GM18505 (cell line): ENCODE measurements around the gene SYNE1.

ENCODE experiments used
- ATAC-seq: cut with Tn5 transposase; IDR thresholded peaks from one replicate; pipeline ENCODE4 v1.9.1; 2021; ENCODE audit not compliant: unreplicated experiment
- POLR2A ChIP-seq: IDR thresholded peaks from 4 replicates; pipeline ENCODE4 v1.6.1; 2011; ENCODE audit warnings: borderline replicate concordance; ENCODE audit not compliant: insufficient read depth, insufficient read length; ENCODE audit errors: extremely low read depth

Gene SYNE1

DNA sequence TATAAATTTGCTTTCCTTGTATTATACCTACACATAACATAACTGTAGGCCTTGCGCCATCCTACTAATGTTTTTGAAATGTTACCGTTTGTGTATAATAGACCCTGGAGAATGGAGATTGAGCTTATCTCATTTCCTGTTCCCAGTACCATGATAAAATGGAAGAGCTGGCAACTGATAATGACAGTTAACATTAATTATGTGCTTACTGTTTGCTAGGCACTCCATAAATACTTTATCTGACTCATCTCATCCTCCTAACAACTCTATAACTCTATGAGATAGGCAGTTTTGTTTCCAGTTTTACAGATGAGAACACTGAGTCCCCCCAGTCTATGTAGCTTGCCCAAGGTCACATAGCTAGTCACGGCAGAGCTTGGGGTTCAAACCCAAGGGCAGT lies 396.7 kb downstream of the SYNE1 start:
- no peak for ATAC-seq
- no peak for TF ChIP-seq POLR2A

GRCh38 chr6:152236370-152237097 lies 400.6 kb downstream of the SYNE1 start:
- no peak for ATAC-seq
- no peak for TF ChIP-seq POLR2A

- no peak for TF ChIP-seq POLR2A
- no peak for ATAC-seq
Measured at GRCh38 chr6:152233547-152234320, 403.4 kb downstream of the SYNE1 start.

- no peak for TF ChIP-seq POLR2A
- ATAC-seq = no peak
Measured at GRCh38 chr6:152232501-152233151, 404.5 kb downstream of the SYNE1 start.

DNA sequence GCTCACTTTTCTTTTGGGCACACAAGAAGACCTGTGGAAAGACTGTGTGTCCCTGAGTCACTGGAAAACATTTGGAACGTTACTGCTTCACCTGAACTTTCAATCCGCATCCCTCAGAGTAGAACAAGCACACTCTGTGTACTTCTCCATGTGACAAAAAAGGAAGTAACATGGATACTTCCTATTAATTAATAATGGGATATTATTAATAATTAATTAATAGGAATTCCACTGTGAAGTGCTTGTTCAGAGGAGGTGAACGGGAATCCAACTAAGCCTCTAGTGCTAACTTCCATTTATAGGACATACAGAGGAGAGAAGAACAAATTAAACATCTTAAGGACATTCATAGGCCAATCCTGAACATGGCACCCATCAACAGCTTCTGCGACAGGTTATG lies 407.8 kb downstream of the SYNE1 start:
- TF ChIP-seq POLR2A = no peak
- no peak for ATAC-seq

DNA sequence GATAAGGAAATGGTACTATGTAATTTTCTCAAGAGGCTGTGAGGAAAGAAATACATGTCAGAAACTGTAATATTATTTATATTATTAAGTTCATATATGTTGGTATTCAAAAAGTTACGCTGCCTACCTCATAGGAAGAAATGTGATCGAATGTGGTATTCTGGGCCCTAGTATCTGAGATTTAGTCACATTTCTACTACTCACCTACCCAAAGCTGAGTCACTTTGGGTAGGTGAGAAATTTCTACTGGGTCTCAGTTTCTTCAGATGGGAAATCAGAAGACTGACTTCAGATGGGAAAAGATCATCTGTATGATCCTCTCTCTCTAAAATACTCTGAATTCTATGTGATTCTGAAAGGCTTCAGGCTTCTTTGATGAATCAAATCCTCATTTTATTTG lies 411.0 kb downstream of the SYNE1 start:
- TF ChIP-seq POLR2A = no peak
- ATAC-seq = no peak

DNA sequence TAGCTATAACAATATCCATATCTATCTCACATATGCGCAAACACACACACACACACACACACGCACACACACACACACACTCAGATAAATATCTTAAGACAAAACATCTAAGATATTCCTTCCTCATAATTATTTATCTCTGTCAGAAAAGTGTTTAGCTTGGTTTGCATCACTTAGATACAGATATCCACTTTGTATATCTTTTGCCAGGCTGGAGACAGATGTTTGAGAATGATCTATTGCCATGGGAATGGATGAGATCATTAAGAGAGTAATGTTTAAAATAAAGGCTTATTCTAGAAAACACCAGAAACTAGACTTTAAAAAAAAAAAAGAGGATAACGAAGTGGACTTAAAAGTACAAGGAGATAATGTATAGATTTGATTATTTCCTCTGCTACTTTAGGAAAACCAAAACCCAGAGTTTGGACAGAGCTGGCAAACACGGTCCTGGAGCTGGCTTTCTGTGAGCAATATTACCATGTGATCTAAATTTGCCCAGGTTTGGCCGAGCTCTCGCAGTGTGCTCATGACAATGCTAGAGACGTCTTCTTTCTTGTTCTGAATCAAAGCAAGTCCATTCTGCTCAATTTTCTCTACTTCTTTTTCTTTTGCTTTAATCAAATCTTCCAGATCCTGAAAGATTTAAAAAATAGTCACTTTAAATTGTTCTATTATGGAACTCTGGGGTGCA lies 411.8 kb downstream of the SYNE1 start:
- ATAC-seq = no peak
- TF ChIP-seq POLR2A = no peak

DNA sequence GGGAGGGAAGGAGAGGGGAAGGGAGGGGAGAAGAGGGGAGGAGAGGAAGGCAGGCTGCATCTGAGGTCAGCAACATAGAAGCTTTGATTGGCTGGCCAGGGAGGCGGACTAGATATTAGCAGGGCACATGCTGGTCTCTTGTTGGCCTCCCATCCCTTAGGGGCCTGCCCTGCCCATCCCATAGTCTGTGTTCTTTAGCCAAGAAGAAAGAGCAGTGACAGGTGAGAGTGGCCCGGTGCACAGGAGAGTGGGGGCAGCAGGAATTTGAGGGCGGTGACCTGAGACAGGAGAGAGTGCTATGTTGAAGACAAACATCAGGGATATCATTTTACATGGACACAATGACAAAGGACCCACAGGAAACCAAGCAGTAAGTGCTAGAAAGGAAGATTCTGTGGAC lies 413.5 kb downstream of the SYNE1 start:
- TF ChIP-seq POLR2A = no peak
- no peak for ATAC-seq

DNA sequence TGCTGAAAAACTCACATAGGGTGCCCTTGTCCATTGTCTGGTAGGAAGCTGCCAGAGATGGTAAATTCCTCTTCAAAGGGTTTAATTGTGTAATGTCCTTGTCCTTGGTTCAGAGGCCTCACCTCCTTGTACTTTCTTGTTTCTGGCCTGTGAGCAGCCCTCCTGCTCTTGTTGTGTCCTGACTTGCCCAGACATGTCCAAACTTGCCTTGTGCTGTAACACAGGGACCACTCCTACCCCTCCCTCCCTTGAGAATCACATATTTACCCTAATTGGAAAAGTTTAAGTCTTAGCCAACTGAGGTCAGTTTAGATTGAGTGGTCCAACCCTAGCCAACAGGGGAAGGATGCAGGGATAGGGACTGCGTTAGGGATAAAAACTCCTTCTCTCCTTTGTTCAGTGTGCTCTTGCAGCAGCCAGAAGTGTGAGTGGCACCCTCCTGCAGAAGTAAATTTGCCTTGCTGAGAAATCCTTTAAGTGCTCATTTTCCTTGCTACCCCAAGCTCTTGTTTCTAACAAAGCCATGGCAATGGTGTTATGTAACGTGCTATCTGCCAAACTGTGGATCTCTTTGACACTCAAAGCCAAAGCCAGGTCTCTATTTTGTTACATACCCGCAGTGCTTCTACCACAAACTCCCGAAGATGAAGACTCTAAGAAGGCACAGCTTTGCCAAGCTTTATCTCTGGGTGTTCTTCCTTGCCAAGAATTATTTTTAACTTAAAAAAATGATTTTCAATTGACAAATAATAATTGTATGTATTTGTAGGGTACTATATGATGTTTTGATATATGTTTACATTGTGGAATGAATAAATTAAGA lies 415.1 kb downstream of the SYNE1 start:
- ATAC-seq = no peak
- TF ChIP-seq POLR2A = no peak

GRCh38 chr6:152220786-152221185 lies 416.4 kb downstream of the SYNE1 start:
- TF ChIP-seq POLR2A = no peak
- ATAC-seq = no peak

GRCh38 chr6:152218887-152219286 lies 418.3 kb downstream of the SYNE1 start:
- TF ChIP-seq POLR2A = no peak
- no peak for ATAC-seq

DNA sequence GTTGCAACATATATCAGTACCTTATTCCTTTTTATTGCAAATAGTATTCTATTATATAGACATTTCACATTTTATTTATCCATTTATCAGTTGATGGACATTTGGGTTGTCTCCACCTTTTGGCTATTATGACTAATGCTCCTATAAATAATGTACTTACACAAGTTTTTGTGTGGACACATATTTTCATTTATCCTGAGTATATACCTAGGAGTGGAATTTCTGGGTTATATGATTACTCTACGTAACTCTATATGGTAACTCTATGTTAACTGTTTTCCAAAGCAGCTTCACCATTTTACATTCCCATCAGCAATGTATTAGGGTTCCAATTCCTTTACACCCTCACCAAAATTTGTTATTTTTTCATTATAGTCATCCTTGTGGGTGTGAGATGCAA lies 424.7 kb downstream of the SYNE1 start:
- no peak for ATAC-seq

More for the DNA sequence above, 424.7 kb downstream of the SYNE1 start:
- TF ChIP-seq POLR2A = no peak
